Panc1 (cell line): Measurements from ENCODE around the gene ALOX5. TPM values are rescaled to one million over a fixed set of nuclear protein-coding genes. Genes with fewer than 3 reads are reported as not detected.

Experiments
- ATAC-seq: fragments of 200-7000 bp; cut with Tn5 transposase; 2 replicates; pipeline ENCODE4 v1.9.1; 2020; ENCODE audit warnings: mild to moderate bottlenecking, moderate library complexity
- BruUV-seq: library from RNA; stranded (reverse); fragments of 400-500 nt; replicated peaks from 2 replicates; lab custom pipeline; 2021; lab: Mats Ljungman, UMichigan
- CTCF ChIA-PET: fragments of 300-600 bp; sonication (Branson Sonifier 250); formaldehyde crosslinking; loops from one replicate; lab custom pipeline; 2022; ENCODE audit warnings: antibody characterized with exemption; lab: Charles Lee
- POLR2A ChIA-PET: fragments of 300-600 bp; sonication (Branson Sonifier 250); formaldehyde crosslinking; loops from one replicate; lab custom pipeline; 2022; ENCODE audit warnings: antibody characterized with exemption; lab: Charles Lee
- DNase-seq: peaks from one replicate; pipeline ENCODE4 v3.0.0-alpha.2; 2010; ENCODE audit warnings: low read depth, low spot score
- H3K27ac ChIP-seq: 2 replicates; pipeline ENCODE4 v1.5.1; 2011; ENCODE audit warnings: mild to moderate bottlenecking, low read length, inconsistent platforms
- H3K27me3 ChIP-seq: fragments of 200-500 bp; sonication (Bioruptor generic); 2 replicates; pipeline ENCODE4 v1.6.0; 2014; ENCODE audit warnings: low read length, inconsistent platforms; ENCODE audit not compliant: control insufficient read depth, insufficient read depth
- H3K36me3 ChIP-seq: fragments of 200-500 bp; sonication (Bioruptor generic); 2 replicates; pipeline ENCODE4 v1.5.1; 2014; ENCODE audit warnings: inconsistent platforms, mild to moderate bottlenecking, low read length, moderate library complexity; ENCODE audit not compliant: control insufficient read depth, insufficient read depth
- H3K4me1 ChIP-seq: 2 replicates; pipeline ENCODE4 v1.5.1; 2011; ENCODE audit warnings: inconsistent platforms, mild to moderate bottlenecking, low read length, moderate library complexity; ENCODE audit not compliant: control insufficient read depth, insufficient read depth
- H3K4me3 ChIP-seq, 2 experiments: 2 replicates each; pipeline ENCODE4 v1.5.1; 2011 to 2012; ENCODE audit warnings: low read depth in 2 of 2, low read length in 2 of 2, mild to moderate bottlenecking in 2 of 2, inconsistent platforms in 1 of 2, moderate library complexity in 1 of 2
- H3K9me3 ChIP-seq: fragments of 200-500 bp; sonication (Bioruptor generic); 2 replicates; pipeline ENCODE4 v1.5.1; 2014; ENCODE audit warnings: low read depth, mild to moderate bottlenecking, inconsistent platforms, low read length, moderate library complexity; ENCODE audit not compliant: control insufficient read depth, insufficient read depth
- CTCF ChIP-seq: fragments of 450-650 bp; IDR thresholded peaks from 2 replicates; pipeline ENCODE4 v1.5.1; 2017; ENCODE audit warnings: mild to moderate bottlenecking
- POLR2AphosphoS5 ChIP-seq: IDR thresholded peaks from 2 replicates; pipeline ENCODE4 v1.6.1; 2012; ENCODE audit warnings: mild to moderate bottlenecking, low read depth, low read length, moderate library complexity
- SIN3A ChIP-seq: IDR thresholded peaks from 2 replicates; pipeline ENCODE4 v1.6.1; 2012; ENCODE audit warnings: low read depth, mild to moderate bottlenecking, low read length, moderate library complexity, borderline replicate concordance; ENCODE audit not compliant: insufficient read depth
- TCF7L2 ChIP-seq: IDR thresholded peaks from 2 replicates; pipeline ENCODE4 v1.6.1; 2011; ENCODE audit warnings: mild to moderate bottlenecking, low read depth, low read length, inconsistent platforms
- in situ Hi-C: cut with HindIII; loops from 2 replicates; pipeline ENCODE4 v1.10.0; 2016; ENCODE audit warnings: low sequenced_read_pairs, low pct_unique_long_range_greater_than_20kb
- intact Hi-C: fragments of 100-400 bp; cut with micrococcal nuclease; formaldehyde crosslinking; loops from one replicate; pipeline ENCODE4 v1.10.0; 2022; ENCODE audit not compliant: unreplicated experiment
- total RNA-seq: library from RNA; stranded (reverse); gene quantifications from one replicate; pipeline ENCODE4 v1.2.1, GENCODE V29; 2021; ENCODE audit not compliant: unreplicated experiment
- TF ChIP-seq, protein P1 (sequence below), 2 experiments: IDR thresholded peaks; 2 replicates each; pipeline ENCODE4 v1.6.1; 2011 to 2012; ENCODE audit warnings: low read depth in 2 of 2, control low read depth in 1 of 2, low read length in 1 of 2, mild to moderate bottlenecking in 1 of 2, moderate library complexity in 1 of 2; ENCODE audit not compliant: insufficient read depth in 1 of 2

ALOX5 gene
- total RNA-seq, 1 experiment from 2014 or later, result 0.82 TPM

- intact Hi-C loops, result no loop called here
- POLR2A ChIA-PET, result interaction anchor here (0.6 kb wide), 1 partner anchor 35 kb away, joined by 4 read pairs; no protein-coding TSS in a partner anchor
- no peaks in the 10 kb centered on the region for H3K27me3 ChIP-seq
- no peak for ATAC-seq
- no peaks in the 10 kb centered on the region for H3K9me3 ChIP-seq
- no peak overlapping the region for H3K4me3 ChIP-seq
- CTCF ChIA-PET, result interaction anchor here (0.9 kb wide), 1 partner anchor 212 kb away, joined by 3 read pairs; no protein-coding TSS in a partner anchor
- TF ChIP-seq SIN3A, result no peak
- TF ChIP-seq, protein P1, sequence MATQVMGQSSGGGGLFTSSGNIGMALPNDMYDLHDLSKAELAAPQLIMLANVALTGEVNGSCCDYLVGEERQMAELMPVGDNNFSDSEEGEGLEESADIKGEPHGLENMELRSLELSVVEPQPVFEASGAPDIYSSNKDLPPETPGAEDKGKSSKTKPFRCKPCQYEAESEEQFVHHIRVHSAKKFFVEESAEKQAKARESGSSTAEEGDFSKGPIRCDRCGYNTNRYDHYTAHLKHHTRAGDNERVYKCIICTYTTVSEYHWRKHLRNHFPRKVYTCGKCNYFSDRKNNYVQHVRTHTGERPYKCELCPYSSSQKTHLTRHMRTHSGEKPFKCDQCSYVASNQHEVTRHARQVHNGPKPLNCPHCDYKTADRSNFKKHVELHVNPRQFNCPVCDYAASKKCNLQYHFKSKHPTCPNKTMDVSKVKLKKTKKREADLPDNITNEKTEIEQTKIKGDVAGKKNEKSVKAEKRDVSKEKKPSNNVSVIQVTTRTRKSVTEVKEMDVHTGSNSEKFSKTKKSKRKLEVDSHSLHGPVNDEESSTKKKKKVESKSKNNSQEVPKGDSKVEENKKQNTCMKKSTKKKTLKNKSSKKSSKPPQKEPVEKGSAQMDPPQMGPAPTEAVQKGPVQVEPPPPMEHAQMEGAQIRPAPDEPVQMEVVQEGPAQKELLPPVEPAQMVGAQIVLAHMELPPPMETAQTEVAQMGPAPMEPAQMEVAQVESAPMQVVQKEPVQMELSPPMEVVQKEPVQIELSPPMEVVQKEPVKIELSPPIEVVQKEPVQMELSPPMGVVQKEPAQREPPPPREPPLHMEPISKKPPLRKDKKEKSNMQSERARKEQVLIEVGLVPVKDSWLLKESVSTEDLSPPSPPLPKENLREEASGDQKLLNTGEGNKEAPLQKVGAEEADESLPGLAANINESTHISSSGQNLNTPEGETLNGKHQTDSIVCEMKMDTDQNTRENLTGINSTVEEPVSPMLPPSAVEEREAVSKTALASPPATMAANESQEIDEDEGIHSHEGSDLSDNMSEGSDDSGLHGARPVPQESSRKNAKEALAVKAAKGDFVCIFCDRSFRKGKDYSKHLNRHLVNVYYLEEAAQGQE (IDR thresholded peaks at IDR 0.05; ENCODE audit: insufficient read depth in 1 of 2, low read depth in 2 of 2, low read length in 1 of 2), result no peak
- no peak for TF ChIP-seq CTCF
- TF ChIP-seq TCF7L2, result no peak
- in situ Hi-C loops, result no loop called here
- H3K4me1 ChIP-seq, result peaks cover 3% of the 10 kb centered on the region
- H3K36me3 ChIP-seq, result no peaks in the 10 kb centered on the region
- no TSS peak for BruUV-seq
- no peak overlapping the region for H3K27ac ChIP-seq
- DNase-seq, result no peak
Observed at GRCh38 chr10:45460235-45460878, 86.3 kb downstream of the ALOX5 start.

DNA sequence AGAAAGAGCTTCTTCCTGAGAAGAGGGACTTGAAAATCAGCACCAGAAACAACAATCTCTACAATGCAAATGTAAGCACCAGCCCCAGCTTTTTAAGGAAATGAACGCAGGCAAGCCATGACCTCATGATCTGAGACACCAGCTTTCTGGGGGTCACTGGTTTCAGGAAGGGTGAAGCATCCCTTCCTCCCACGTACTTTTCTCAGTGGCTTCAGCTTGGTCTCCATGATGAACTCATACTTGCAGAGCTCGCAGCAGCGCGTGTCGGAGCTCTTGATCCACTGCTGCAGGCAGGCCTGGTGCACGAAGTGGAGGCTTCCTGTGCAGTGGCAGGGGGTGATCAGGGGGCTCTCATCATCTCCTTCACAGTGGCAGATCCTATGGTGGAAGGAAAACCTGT lies 87.0 kb downstream of the ALOX5 start:
- H3K27ac ChIP-seq, result no peak overlapping the region
- no peak for ATAC-seq
- no peaks in the 10 kb centered on the region for H3K9me3 ChIP-seq
- in situ Hi-C loops, result no loop called here
- H3K27me3 ChIP-seq, result no peaks in the 10 kb centered on the region
- no peak for DNase-seq
- peaks cover 10% of the 10 kb centered on the region for H3K4me1 ChIP-seq
- no TSS peak for BruUV-seq
- CTCF ChIA-PET, result interaction anchor here (0.6 to 0.9 kb wide), 2 partner anchors 26 to 211 kb away, joined by 3 to 4 read pairs; no protein-coding TSS in a partner anchor
- H3K4me3 ChIP-seq, result no peak overlapping the region
- no peaks in the 10 kb centered on the region for H3K36me3 ChIP-seq
- POLR2A ChIA-PET, result interaction anchor here (0.6 kb wide), 1 partner anchor 36 kb away, joined by 4 read pairs; no protein-coding TSS in a partner anchor
- intact Hi-C loops, result no loop called here
- TF ChIP-seq POLR2AphosphoS5, result no peak
- TF ChIP-seq SIN3A, result no peak
- TF ChIP-seq, protein P1 (IDR thresholded peaks at IDR 0.05; ENCODE audit: insufficient read depth in 1 of 2, low read depth in 2 of 2, low read length in 1 of 2), result no peak
- TF ChIP-seq CTCF, result no peak
- TF ChIP-seq TCF7L2, result no peak
